Smooth muscle cell (in vitro differentiated cells): Measurements from ENCODE around the gene DYNC2LI1. TPM values are rescaled to one million over a fixed set of nuclear protein-coding genes. Genes with fewer than 3 reads are reported as not detected.

ENCODE experiments used
- DNase-seq: peaks from one replicate; lab custom pipeline; 2025; ENCODE audit not compliant: unreplicated experiment; lab: John Stamatoyannopoulos, UW
- H2AFZ ChIP-seq: fragments of 200-600 bp; sonication (generic); 2 replicates; pipeline ENCODE4 v1.6.0; 2016; ENCODE audit warnings: antibody characterized with exemption, low read depth, mild to moderate bottlenecking
- H3F3A ChIP-seq: fragments of 200-600 bp; sonication (generic); 2 replicates; pipeline ENCODE4 v1.6.0; 2017; ENCODE audit warnings: antibody characterized with exemption, low read depth
- H3K27ac ChIP-seq: fragments of 200-600 bp; sonication (generic); 2 replicates; pipeline ENCODE4 v1.5.1; 2016; ENCODE audit warnings: low read depth, mild to moderate bottlenecking
- H3K27me3 ChIP-seq: fragments of 200-600 bp; sonication (generic); 2 replicates; pipeline ENCODE4 v1.6.1; 2016; ENCODE audit warnings: low read depth, mild to moderate bottlenecking
- H3K36me3 ChIP-seq: fragments of 200-600 bp; sonication (generic); 2 replicates; pipeline ENCODE4 v1.5.1; 2016; ENCODE audit warnings: low read depth
- H3K4me1 ChIP-seq: fragments of 200-600 bp; sonication (generic); 2 replicates; pipeline ENCODE4 v1.5.1; 2016; ENCODE audit warnings: low read depth
- H3K4me2 ChIP-seq: fragments of 200-600 bp; sonication (generic); 2 replicates; pipeline ENCODE4 v1.6.0; 2016; ENCODE audit warnings: mild to moderate bottlenecking
- H3K4me3 ChIP-seq: fragments of 200-600 bp; sonication (generic); 2 replicates; pipeline ENCODE4 v1.5.1; 2016; ENCODE audit warnings: mild to moderate bottlenecking
- H3K79me2 ChIP-seq: fragments of 200-600 bp; sonication (generic); 2 replicates; pipeline ENCODE4 v1.6.0; 2016; ENCODE audit warnings: low read depth, mild to moderate bottlenecking
- H3K9ac ChIP-seq: fragments of 200-600 bp; sonication (generic); 2 replicates; pipeline ENCODE4 v1.6.0; 2016; ENCODE audit warnings: low read depth
- H3K9me3 ChIP-seq: fragments of 200-600 bp; sonication (generic); replicated peaks from 2 replicates; pipeline ENCODE4 v1.5.1; 2016; ENCODE audit warnings: low read depth
- H4K20me1 ChIP-seq: fragments of 200-600 bp; sonication (generic); 2 replicates; pipeline ENCODE4 v1.6.0; 2016; ENCODE audit warnings: low read depth
- CTCF ChIP-seq: fragments of 200-600 bp; sonication (generic); IDR thresholded peaks from 2 replicates; pipeline ENCODE4 v1.5.1; 2017; ENCODE audit warnings: borderline replicate concordance, mild to moderate bottlenecking, antibody characterized with exemption; ENCODE audit not compliant: insufficient read depth, poor library complexity, severe bottlenecking
- WGBS: methylation state at CpG from one replicate; pipeline ENCODE4 v1.1.7; 2016; ENCODE audit warnings: low lambda C conversion rate; 5-methylcytosine and 5-hydroxymethylcytosine counted together
- polyA plus RNA-seq: library from polyadenylated mRNA; unstranded; fragments of >200 nt; fragmentation: Nextera tagmentation; extraction: Ambion mirVana; gene quantifications from 2 replicates; pipeline ENCODE4 v1.2.1, GENCODE V29; 2016
- total RNA-seq: library from RNA; depleted of rRNA; stranded (reverse); fragments of >200 nt; gene quantifications from 2 replicates; pipeline ENCODE4 v1.2.3, GENCODE V29; 2014

DYNC2LI1 gene
- total and polyA plus RNA-seq, 2 experiments from 2014 or later = 22.0 to 46.7 TPM

GRCh38 chr2:43766006-43766405, 7.8 kb upstream of the DYNC2LI1 start:
- no peak for TF ChIP-seq CTCF
- H4K20me1 ChIP-seq = no peaks in the 10 kb centered on the region
- WGBS = 81% methylated on average over 4 of the region's 4 CpGs
- DNase-seq = no peak
- no peaks in the 10 kb centered on the region for H3K27me3 ChIP-seq
- no peak overlapping the region for H3K9ac ChIP-seq
- H3K27ac ChIP-seq = no peak overlapping the region
- no peak overlapping the region for H3K4me2 ChIP-seq
- H2AFZ ChIP-seq = no peak overlapping the region
- H3F3A ChIP-seq = no peaks in the 10 kb centered on the region
- H3K4me3 ChIP-seq = no peak overlapping the region
- no peaks in the 10 kb centered on the region for H3K79me2 ChIP-seq
- no peaks in the 10 kb centered on the region for H3K36me3 ChIP-seq
- no peaks in the 10 kb centered on the region for H3K9me3 ChIP-seq
- H3K4me1 ChIP-seq = no peaks in the 10 kb centered on the region

GRCh38 chr2:43774617-43775016, 778 bp downstream of the DYNC2LI1 start:
- Histone ChIP-seq H3K27me3 (no peaks in the 10 kb centered on the region), H3F3A (no peaks in the 10 kb centered on the region), H3K79me2 (no peaks in the 10 kb centered on the region), H3K27ac (peak overlapping the region; percentile 89), H3K9me3 (no peaks in the 10 kb centered on the region), H3K36me3 (no peaks in the 10 kb centered on the region), H3K9ac (peak overlapping the region; percentile 90), H4K20me1 (no peaks in the 10 kb centered on the region), H3K4me3 (peak overlapping the region; percentile 74), H3K4me1 (peaks cover 6% of the 10 kb centered on the region), H3K4me2 (peak overlapping the region; percentile 86), H2AFZ (peak overlapping the region; percentile 85)
- no peak for DNase-seq
- WGBS = 57% methylated on average over 7 of the region's 7 CpGs
- no peak for TF ChIP-seq CTCF

GRCh38 chr2:43776324-43776723, 2.5 kb downstream of the DYNC2LI1 start:
- H3F3A ChIP-seq = no peaks in the 10 kb centered on the region
- no peak overlapping the region for H3K9ac ChIP-seq
- no peak overlapping the region for H3K4me2 ChIP-seq
- H3K9me3 ChIP-seq = no peaks in the 10 kb centered on the region
- no peak overlapping the region for H3K4me3 ChIP-seq
- H4K20me1 ChIP-seq = no peaks in the 10 kb centered on the region
- peaks cover 6% of the 10 kb centered on the region for H3K4me1 ChIP-seq
- H3K27me3 ChIP-seq = no peaks in the 10 kb centered on the region
- H3K36me3 ChIP-seq = no peaks in the 10 kb centered on the region
- DNase-seq = no peak
- H3K79me2 ChIP-seq = no peaks in the 10 kb centered on the region
- TF ChIP-seq CTCF = no peak
- H3K27ac ChIP-seq = no peak overlapping the region
- WGBS = 97% methylated on average over 1 of the region's 1 CpG
- no peak overlapping the region for H2AFZ ChIP-seq

- H3F3A ChIP-seq = no peaks in the 10 kb centered on the region
- TF ChIP-seq CTCF = no peak
- H4K20me1 ChIP-seq = no peaks in the 10 kb centered on the region
Measured at GRCh38 chr2:43777306-43777926, 3.6 kb downstream of the DYNC2LI1 start.

More at GRCh38 chr2:43777306-43777926, 3.6 kb downstream of the DYNC2LI1 start:
- 98% methylated on average over 8 of the region's 8 CpGs for WGBS
- H3K36me3 ChIP-seq = no peaks in the 10 kb centered on the region
- H3K27me3 ChIP-seq = no peaks in the 10 kb centered on the region
- H2AFZ ChIP-seq = no peak overlapping the region
- no peak overlapping the region for H3K4me2 ChIP-seq
- no peaks in the 10 kb centered on the region for H3K79me2 ChIP-seq
- no peak for DNase-seq
- no peaks in the 10 kb centered on the region for H3K9me3 ChIP-seq
- no peak overlapping the region for H3K27ac ChIP-seq
- peaks cover 6% of the 10 kb centered on the region for H3K4me1 ChIP-seq
- H3K9ac ChIP-seq = no peak overlapping the region
- no peak overlapping the region for H3K4me3 ChIP-seq
